GM10266 (cell line): ENCODE measurements around the gene ELK4.

Experiments
- DNase-seq: peaks from one replicate; pipeline ENCODE4 v3.0.0; 2012; ENCODE audit errors: extremely low spot score
- CTCF ChIP-seq: IDR thresholded peaks from 2 replicates; pipeline ENCODE4 v1.5.1; 2012; ENCODE audit warnings: mild to moderate bottlenecking, low read depth; ENCODE audit not compliant: control insufficient read depth, insufficient read depth; ENCODE audit errors: missing control alignments

ELK4 gene

GRCh38 chr1:205632669-205633169 is 908 bp upstream of the ELK4 start:
- no peak for TF ChIP-seq CTCF
- DNase-seq = no peak

- peak; percentile 86 for DNase-seq
- TF ChIP-seq CTCF = no peak
Observed at GRCh38 chr1:205631010-205631767, 622 bp downstream of the ELK4 start.

GRCh38 chr1:205630651-205631009 is 1.2 kb downstream of the ELK4 start:
- DNase-seq = no peak
- no peak for TF ChIP-seq CTCF

- no peak for TF ChIP-seq CTCF
Observed at GRCh38 chr1:205630241-205630640, 1.6 kb downstream of the ELK4 start.

GRCh38 chr1:205629751-205630150 is 2.1 kb downstream of the ELK4 start:
- no peak for TF ChIP-seq CTCF
- no peak for DNase-seq

More at GRCh38 chr1:205630241-205630640, 1.6 kb downstream of the ELK4 start:
- no peak for DNase-seq

- no peak for TF ChIP-seq CTCF
- no peak for DNase-seq
Observed at GRCh38 chr1:205627956-205628355, 3.9 kb downstream of the ELK4 start.

GRCh38 chr1:205626216-205626615 is 5.6 kb downstream of the ELK4 start:
- TF ChIP-seq CTCF = no peak
- no peak for DNase-seq
